GM19025 (cell line): Measurements from ENCODE around the gene FOXO3B.
"Not testable (repeated sequence)": the region's sequence is repeated elsewhere in the genome, so short reads cannot be mapped to it uniquely, and the experiment has no call there.

Source experiments
- ATAC-seq: cut with Tn5 transposase; IDR thresholded peaks from one replicate; pipeline ENCODE4 v1.9.1; 2021; ENCODE audit warnings: mild to moderate bottlenecking, low read depth, moderate library complexity; ENCODE audit not compliant: unreplicated experiment

Gene FOXO3B

DNA sequence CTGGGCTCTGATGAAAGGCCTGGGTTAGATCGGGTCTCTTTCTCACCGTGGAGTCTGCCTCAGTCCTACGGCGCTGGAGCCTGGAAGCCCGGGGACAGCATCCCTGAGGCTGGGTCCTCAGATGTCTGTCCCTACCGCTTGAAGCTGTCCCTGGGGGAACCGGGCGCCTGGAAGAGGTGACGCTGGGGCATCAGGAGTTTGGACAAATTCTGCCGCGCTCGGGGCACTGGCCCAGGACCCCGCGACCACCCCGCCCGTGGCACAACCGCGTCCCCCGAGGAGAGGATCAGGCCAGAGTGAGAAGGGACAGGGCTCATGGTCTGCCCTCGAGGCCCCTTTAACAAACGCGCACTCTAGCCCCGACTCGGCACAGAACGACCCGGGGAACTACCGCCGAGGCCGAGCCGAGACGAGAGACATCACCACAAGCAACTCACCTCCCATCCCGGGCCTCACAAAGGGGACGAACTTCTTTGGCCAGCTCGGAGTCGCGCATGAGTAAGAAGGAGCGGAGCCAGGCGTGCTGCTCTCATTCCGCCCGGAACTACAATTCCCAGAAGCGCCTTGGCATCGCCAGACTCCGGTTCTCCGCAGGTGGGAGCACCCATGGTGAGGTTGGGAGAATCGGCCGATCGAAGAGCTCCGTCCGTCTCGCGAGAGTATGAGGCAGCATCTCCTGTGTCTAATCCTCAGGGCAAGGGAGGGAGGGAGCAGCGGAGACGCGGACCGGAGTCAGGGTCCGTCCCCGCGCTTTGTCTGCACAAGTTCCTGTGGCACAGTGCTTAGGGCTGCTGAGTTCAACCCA is at the start of gene FOXO3B:
Gene FOXO3B, minus strand, starts transcription at position 548 of the 805 bp plus-strand sequence. CDS start 663 bp downstream, outside the sequence.
- ATAC-seq, result peak; percentile 93

DNA sequence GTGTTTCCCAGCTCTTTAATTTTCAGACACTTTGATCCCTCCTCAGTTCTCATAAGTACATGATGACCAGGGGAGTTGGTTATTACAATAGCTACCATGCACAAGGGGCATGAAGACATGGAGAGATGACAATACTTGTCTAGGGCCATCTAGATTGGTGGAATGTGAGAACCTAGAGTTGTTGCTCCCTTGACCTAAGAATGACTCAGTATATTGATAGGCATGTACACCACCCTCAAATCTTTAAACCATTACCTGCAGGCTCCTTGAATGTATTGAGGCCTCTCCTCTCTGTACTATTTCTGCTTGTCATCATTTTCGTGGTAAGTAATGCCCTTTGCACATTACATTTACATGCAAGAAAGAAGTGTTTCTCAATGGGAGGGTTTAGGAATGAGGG is 41.4 kb upstream of the FOXO3B start:
- not testable (repeated sequence) for ATAC-seq

DNA sequence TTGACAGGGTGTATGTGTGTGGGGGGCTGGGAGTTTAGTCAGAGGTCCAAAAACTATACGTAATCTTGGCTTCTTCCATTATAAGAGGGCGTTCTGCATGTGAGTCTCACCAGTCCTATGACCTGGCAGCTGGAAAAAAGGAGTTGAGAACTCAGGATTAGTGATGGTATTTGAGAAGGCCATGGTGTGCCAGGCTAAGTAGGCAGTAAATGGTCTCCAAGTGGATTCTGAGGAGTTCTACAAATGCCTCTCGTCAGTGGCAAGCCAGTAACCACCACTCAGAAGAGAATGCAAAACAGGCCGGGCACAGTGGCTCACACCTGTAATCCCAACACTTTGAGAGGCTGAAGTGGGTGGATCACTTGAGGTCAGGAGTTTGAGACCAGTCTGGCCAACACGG is 40.5 kb upstream of the FOXO3B start:
- ATAC-seq, result not testable (repeated sequence)

DNA sequence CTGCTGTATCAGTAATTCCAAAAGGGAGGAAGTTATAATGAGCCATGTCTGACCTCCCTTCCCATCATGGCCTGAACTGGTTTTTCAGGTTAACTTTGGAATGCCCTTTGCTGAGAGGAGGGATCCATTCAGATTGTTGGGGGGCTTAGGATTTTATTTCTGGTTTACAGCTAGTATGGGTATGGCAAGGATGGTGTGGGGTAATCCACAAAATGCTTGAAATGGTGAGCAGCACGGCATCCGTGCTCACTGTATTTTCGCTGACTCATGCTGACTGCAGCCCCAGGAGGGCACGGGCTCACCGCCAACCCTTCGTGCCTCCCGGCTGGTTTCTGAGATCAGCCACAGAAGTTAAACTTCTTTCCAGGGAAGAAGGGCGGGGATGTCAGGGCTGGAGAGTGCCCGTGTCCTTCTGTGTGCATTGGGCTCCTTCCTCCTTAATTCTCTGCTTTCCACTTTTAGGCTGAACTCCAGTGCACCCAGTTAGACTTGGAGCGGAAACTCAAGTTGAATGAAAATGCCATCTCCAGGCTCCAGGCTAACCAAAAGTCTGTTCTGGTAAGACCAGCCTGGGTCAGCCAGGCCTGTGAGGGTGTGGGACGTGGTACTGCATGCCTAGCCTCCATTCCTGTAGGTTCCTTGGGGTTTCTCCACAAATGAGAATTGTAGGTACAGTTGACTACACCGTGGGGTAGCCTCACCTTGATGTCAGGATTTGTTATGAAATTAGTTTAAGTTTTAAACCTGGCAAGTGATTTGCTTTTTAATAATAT is 39.8 kb upstream of the FOXO3B start:
- not testable (repeated sequence) for ATAC-seq

DNA sequence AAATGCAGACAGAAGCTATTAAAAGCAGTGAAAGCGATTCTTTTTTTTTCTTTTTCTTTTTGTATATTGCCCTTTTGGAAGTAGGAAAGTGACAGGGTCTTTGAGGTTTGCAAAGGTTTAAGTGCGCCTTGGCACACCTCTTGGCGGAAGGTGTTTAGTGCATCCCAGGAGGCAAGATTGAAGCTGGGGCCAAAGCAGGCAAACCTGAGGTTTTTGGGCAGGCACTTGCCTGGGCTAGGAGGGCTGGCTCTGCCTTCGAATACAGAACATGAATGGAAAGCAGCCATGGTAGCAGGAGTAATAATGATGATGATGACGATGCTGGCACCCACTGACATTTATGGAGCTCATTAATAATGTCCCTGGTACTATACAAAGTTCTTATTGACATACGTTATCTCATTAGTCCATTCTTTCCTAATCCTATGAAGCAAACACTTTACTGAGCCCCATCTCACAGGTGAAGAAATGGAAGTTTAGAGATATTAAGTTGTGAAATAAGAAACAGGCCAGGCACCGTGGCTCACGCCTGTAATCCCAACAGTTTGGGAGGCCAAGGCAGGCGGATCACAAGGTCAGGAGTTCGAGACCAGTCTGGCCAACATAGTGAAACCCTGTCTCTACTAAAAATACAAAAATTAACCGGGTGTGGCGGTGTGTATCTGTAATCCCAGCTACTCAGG is 37.5 kb upstream of the FOXO3B start:
- not testable (repeated sequence) for ATAC-seq

DNA sequence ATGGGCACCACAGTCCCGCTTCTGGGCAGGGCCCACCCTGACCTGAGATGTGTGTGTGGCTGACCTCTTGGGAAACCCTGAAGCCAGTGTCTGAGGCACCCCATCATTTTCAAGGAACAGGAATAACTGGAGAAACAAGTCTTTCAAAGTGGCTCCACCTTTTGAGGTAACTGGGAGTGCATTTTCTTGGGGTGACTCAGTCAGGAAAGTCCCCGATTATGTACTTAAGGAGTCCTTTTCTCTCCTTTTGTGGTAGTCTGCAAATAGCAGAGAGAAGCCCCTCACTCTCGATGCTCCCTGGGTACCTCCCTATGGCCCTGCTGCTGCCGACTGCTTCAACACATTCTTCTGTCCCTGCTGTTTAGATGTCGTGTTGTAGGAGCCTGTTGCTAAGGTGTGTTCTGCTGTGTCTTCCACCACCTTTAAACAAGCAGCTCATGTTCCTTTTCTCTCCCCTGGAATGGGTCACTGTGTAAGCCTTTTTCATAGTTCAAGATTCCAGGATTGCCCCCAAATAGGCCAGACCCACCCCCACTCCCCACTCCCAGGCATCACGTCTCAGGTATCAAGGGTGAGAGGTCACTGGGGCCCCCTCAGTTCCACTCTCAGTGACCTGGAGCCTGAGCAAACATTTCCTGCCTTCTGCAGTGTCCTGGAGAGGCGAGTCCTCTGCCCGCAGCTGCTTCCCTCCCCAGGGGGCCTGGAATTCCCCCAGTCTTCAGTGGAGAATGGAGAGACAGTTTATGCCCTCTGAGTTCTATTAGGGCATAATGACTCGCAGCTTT is 36.7 kb upstream of the FOXO3B start:
- ATAC-seq, result not testable (repeated sequence)

DNA sequence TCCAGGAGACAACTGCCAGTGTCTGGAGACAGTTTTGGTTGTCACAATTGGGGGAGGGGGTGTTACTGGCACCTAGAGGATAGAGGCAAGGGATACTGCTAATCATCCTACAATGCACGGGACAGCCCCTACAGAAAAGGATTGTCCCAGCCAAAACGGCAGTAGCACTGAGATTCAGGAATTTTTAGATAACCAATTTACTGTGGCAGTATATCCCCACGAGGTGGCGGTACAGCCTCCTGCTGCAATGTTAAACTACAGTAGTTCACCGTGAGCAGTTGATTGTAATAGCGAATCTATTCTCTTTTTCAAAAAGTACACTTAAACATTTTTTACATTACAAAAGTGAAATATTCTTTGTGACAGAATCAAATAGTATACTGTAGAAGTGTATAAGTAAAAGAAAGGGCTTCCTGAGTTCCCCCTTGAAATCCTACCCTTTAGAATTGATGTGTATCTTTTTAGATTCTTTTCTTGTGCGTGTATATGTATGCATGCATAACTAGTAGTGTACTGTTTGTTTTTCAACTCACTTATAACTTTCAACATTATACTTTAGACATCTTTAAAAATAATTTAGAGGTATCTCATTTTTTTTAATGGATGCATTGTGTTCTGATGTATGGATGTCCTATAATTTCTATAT is 30.4 kb upstream of the FOXO3B start:
- ATAC-seq, result not testable (repeated sequence)

DNA sequence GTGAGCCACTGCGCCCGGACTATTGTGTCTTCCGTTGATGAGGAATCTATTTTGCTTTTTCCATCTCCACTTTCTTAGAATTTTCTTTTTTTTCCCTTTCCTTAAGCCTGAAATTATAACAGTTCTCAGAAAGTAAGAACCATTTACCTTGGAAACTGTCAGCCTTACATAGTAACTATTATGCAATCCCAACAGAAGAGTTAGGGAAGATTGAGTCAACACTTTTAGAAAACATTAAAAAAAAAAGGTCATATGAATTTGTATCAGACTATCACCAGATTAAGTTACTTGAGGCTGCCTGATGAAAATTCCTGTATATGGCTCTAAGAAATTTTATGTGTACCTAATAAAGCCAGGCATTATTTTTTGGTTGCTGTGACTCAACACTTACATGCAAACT is 26.1 kb upstream of the FOXO3B start:
- ATAC-seq, result not testable (repeated sequence)

DNA sequence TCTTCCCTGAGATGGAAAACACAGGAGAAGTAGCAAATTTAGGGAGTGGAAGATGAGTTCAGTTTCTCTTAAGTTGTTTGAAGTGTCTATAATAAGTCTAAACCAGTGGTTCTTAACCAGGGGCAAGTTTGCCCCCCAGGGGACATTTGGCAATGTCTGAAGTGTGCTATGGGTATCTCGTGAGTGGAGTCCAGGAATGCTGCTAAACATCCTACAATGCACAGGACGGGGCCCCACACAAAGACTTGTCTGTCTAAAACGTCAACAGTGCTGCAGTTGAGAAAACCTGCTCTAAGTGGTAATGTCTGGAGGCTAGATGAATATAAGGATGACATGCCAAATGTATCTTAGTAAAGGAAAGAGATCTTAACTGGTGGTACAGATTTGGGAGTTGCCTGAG is 23.8 kb upstream of the FOXO3B start:
- not testable (repeated sequence) for ATAC-seq

DNA sequence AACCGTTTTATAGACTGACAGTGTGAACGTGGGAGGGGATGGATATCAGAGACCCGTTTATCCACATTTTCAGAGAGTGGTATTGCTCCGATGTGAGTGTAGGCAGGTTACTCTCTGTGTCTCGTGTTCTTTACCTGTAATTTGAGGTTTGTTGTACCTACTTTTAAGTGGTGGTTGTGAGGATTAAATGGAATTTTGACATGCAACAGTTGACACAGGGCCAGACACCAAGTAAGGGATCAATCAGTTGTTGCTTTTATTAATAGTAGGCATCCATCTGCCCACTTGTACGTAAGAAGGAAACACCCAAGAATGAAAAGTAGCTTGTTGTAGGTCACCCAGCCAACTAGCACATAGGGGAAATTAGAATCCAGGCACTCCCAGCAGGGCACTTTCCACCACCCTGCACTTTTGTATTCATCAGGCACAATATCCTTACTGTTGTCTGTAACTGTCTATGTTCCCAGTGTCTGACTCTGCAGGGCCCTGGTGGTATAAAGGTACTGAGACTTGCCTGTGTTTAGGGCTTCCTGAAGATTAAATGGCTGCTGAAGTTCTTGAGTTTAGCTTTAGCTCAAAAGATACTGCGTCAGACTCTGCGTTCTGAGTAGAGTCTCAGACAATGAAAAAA is 16.5 kb upstream of the FOXO3B start:
- ATAC-seq, result not testable (repeated sequence)

DNA sequence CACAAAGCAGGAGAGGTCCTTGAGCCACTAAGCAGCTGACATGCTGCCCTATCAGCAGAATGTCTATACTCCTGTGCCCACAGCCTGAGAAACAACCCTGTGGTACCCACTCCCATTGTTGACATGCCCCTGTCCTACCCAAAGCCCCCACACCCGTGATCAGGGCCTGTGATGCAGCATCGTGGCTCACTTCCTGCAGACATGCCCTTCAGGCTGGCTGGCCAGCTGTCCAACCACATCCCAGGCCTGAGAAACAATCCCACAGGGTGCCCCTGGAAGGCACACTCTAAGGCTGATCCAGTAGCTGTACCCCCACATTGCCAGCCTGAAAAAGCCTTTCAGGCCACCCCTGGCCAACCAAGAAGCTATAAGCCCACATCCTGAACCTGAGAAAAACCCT is 13.0 kb upstream of the FOXO3B start:
- ATAC-seq, result not testable (repeated sequence)

DNA sequence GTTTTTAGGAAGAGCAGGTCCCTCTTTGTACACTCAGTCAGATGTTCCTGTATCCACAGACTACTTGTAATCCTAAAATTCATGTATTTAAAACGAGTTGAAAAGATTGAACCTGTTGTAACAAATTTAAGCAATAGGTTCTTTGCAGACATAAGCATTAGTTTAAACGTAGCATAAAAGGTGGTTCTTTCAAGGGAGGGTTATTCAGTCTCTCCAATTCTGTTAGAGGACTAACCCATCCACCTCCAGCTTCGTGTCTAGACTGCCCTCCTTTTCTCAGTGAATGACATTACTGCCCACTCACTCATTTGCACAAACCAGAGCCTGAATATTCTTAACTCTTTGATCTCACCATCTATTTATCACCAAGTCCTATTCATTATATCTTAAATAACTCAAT is 554 bp upstream of the FOXO3B start:
- ATAC-seq, result peak; percentile 3

DNA sequence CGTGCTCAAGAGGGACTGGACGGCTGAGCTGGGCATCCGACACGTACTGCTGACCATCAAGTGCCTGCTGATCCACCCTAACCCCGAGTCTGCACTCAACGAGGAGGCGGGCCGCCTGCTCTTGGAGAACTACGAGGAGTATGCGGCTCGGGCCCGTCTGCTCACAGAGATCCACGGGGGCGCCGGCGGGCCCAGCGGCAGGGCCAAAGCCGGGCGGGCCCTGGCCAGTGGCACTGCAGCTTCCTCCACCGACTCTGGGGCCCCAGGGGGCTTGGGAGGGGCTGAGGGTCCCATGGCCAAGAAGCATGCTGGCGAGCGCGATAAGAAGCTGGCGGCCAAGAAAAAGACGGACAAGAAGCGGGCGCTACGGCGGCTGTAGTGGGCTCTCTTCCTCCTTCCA is 4.7 kb downstream of the FOXO3B start:
- ATAC-seq, result not testable (repeated sequence)

DNA sequence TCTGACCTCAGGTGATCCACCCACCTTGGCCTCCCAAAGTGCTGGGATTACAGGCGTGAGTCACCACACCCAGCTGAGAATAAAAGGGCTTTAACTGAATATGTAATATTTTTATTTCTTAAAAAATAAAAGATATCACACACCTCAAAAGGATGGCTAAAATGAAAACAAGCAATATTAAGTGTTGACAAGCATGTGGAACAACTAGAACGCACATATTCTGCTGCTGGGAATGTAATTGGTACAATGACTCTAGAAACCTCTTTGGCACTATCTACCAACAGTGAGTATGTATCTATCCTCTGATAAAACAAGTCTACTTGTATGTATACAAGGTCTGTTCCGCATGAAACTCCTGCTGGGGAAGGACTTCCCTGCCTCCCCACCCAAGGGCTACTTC is 5.2 kb downstream of the FOXO3B start:
- not testable (repeated sequence) for ATAC-seq

DNA sequence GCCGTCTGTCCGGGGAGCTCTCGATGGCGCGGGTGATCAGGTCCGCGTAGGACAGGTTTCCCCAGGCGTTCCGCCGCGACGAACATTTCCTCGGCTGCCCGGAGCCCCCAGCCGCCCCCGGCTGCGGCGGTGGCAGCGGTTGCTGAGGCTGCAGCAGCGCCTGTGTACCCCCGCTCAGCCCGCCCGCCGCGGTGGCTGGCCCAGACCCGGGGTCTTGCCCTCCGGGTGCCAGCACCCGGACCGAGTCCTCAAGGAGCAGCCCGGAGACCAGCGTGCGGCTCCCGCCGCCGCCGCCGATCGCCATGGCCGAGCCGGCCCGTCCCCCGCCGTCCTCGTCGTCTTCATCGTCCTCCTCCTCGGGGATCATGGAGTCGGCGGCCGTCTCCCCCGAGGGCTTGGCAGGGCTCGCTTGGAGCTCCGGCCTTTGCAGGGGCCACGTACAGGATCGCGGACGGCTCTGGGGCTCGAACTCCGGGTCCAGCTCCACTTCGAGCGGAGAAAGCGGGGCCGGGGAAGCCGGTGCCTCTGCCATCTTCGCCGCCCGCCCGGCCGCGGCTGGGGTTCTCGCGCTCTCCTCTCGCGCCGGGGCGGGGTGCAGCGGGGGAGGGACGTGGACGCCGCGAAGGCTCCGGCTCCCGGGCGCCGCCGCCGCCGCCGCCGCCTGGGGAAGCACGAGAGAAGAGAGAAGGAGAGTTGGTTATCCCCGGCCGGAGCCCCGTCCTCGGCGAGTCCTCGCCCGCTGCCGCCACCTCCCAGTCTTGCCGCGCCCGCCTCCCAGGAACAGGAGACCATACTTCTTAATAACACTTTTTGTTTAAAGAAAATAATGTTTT is 9.5 kb downstream of the FOXO3B start:
- not testable (repeated sequence) for ATAC-seq

DNA sequence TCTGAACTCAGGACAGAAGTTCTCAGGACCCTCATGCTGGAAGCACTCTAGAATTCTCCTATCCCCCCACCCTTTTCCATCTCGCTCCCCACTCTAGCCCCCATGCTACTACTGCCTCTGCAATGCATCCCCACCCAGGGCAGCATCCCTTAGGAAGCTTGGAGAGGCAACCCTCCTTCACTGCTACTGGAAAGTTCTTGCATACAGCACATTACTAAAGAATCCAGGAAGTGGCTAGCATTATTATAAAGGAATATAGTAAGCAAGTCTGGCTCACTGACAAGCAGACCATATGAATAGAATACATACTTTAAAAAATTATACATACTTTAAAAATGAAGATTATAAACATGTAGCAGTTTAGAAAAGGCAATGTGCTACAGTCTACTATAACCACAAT is 13.5 kb downstream of the FOXO3B start:
- ATAC-seq, result not testable (repeated sequence)

DNA sequence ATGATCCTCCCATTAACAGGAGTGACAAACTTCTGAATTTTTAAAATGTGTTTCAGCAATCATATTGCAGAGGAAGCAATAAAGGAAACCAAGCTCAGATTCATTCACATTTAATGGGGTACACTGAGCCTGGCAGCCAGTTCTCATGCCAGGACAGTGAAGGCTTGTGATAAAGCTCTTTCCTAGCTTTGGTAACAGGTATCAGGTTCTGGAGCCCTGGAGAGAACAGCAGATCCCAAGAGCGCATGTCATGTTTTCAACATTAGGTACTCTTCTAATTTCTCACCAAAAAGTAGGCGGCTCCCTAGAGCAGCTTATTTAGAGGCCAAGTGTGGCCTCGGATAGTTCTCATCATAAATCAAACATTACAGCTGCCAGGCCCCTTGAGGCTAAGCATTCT is 14.6 kb downstream of the FOXO3B start:
- ATAC-seq, result not testable (repeated sequence)

DNA sequence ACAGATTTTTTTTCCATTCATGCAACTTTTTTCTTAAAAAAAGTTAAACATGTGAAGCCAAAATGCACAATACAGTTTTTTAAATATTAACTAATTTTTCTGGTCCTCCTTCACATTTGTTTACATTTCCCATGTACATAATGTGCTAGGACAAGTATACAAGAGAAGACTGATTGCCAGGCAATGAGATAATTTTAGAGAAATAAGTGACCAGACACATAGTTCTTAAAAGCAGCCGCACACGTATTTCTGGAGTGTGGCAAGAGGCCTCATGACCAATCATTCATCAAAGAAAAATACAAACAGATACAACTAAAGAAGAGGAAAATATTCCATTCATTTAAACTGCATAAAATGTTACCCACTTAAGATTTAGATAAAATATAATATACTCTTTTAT is 15.8 kb downstream of the FOXO3B start:
- not testable (repeated sequence) for ATAC-seq
